Measurements from ENCODE around the gene TUBB1.

TUBB1 gene

GRCh38 chr20:59042796-59043631 lies 23.8 kb downstream of the TUBB1 start:
- peak overlapping the region; percentile 95 for H3K4me3 ChIP-seq (ENCODE audit: low read depth, low read length)
- DNase-seq (ENCODE audit: low read depth) = peak; percentile 92

DNA sequence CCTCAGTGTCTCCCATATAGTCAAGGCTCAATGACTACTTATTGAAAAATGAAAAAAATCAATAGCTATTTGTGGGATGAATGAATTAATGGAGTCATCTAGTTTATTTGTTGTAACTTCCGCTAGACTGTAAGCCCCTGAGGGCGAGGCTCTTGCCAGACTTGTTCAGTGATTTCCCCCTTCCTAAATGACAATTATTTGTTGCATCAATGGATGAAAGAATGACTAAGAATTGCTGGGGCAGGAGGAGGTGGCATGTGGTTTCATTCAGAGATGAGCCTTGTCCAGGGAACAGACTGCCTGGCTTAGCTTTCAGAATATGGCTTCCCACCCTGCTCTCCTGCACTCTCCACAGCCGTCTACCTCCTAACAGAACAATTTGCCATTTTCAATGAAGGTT lies 24.5 kb downstream of the TUBB1 start:
- TF ChIP-seq, protein P1, sequence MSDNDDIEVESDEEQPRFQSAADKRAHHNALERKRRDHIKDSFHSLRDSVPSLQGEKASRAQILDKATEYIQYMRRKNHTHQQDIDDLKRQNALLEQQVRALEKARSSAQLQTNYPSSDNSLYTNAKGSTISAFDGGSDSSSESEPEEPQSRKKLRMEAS (IDR thresholded peaks at IDR 0.05; ENCODE audit: low read depth, low read length) = no peak
- no peak for TF ChIP-seq POLR2A (IDR thresholded peaks at IDR 0.05; ENCODE audit: extremely low read depth, insufficient read length)
- TF ChIP-seq MYC (IDR thresholded peaks at IDR 0.05; ENCODE audit: low read depth, low read length) = no peak
- no peak for TF ChIP-seq CTCF (IDR thresholded peaks at IDR 0.05; ENCODE audit: low read depth, low read length)
- DNase-seq (ENCODE audit: low read depth) = peak; percentile 25
- no peak overlapping the region for H3K4me3 ChIP-seq (ENCODE audit: low read depth, low read length)

More at GRCh38 chr20:59042796-59043631, 23.8 kb downstream of the TUBB1 start:
- TF ChIP-seq POLR2A (IDR thresholded peaks at IDR 0.05; ENCODE audit: extremely low read depth, insufficient read length) (peak; percentile 8), CTCF (IDR thresholded peaks at IDR 0.05; ENCODE audit: low read depth, low read length) (no peak), MYC (IDR thresholded peaks at IDR 0.05; ENCODE audit: low read depth, low read length) (no peak)
- TF ChIP-seq, protein P1 (IDR thresholded peaks at IDR 0.05; ENCODE audit: low read depth, low read length) = no peak

- no peak overlapping the region for H3K4me3 ChIP-seq (ENCODE audit: low read depth, low read length)
- no peak for DNase-seq (ENCODE audit: low read depth)
- TF ChIP-seq MYC (IDR thresholded peaks at IDR 0.05; ENCODE audit: low read depth, low read length) = no peak
- no peak for TF ChIP-seq POLR2A (IDR thresholded peaks at IDR 0.05; ENCODE audit: extremely low read depth, insufficient read length)
- TF ChIP-seq CTCF (IDR thresholded peaks at IDR 0.05; ENCODE audit: low read depth, low read length) = no peak
- TF ChIP-seq, protein P1 (IDR thresholded peaks at IDR 0.05; ENCODE audit: low read depth, low read length) = no peak
Observed at GRCh38 chr20:59044295-59044694, 25.1 kb downstream of the TUBB1 start.

DNA sequence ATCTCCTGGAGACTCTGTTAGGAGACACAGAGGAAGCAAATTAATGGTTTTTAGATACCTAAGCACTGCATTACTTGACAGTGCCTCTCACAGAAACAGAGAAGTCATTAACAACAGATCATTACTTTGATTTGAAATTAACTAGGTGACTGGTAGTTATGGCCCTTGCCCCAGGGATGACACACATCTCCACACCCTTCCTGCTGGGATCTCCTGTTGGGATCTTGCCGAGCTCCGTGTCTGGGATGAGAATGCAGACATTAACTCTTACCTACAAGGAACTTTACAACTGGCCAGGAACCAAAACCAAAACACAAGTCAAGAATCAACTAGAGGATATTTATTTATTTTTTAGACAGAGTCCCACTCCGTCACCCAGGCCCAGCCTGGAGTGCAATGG lies 25.6 kb downstream of the TUBB1 start:
- no peak for TF ChIP-seq CTCF (IDR thresholded peaks at IDR 0.05; ENCODE audit: low read depth, low read length)
- no peak for TF ChIP-seq POLR2A (IDR thresholded peaks at IDR 0.05; ENCODE audit: extremely low read depth, insufficient read length)
- TF ChIP-seq, protein P1 (IDR thresholded peaks at IDR 0.05; ENCODE audit: low read depth, low read length) = no peak
- TF ChIP-seq MYC (IDR thresholded peaks at IDR 0.05; ENCODE audit: low read depth, low read length) = no peak

DNA sequence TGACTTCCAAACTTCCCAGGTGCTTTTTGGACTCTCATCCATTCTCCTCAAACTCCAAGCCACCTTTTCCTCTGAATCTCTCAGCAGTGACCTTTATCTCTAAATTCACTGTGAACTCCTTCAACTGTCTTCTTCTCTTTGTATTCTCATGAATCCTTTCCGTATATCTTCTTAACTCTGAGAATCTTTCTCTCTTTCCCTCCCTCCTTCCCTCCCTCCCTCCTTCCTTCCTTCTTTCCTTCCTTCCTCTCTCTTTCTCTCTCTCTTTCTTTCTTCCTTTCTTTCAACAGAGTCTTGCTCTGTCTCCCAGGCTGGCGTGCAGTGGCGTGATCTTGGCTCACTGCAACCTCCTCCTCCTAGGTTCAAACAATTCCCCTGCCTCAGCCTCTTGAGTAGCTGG lies 27.6 kb downstream of the TUBB1 start:
- DNase-seq (ENCODE audit: low read depth) = no peak
- H3K4me3 ChIP-seq (ENCODE audit: low read depth, low read length) = no peak overlapping the region
- TF ChIP-seq CTCF (IDR thresholded peaks at IDR 0.05; ENCODE audit: low read depth, low read length) = no peak
- no peak for TF ChIP-seq MYC (IDR thresholded peaks at IDR 0.05; ENCODE audit: low read depth, low read length)
- TF ChIP-seq, protein P1 (IDR thresholded peaks at IDR 0.05; ENCODE audit: low read depth, low read length) = no peak
- no peak for TF ChIP-seq POLR2A (IDR thresholded peaks at IDR 0.05; ENCODE audit: extremely low read depth, insufficient read length)

More for the DNA sequence above, 25.6 kb downstream of the TUBB1 start:
- no peak overlapping the region for H3K4me3 ChIP-seq (ENCODE audit: low read depth, low read length)
- no peak for DNase-seq (ENCODE audit: low read depth)

Data from NB4 (cell line).